A673 (cell line): ENCODE results near the gene POLK. TPM values are rescaled to one million over a fixed set of nuclear protein-coding genes. Genes with fewer than 3 reads are reported as not detected.

ENCODE experiments used
- BruUV-seq: library from RNA; stranded (reverse); fragments of 400-500 nt; replicated peaks from 2 replicates; lab custom pipeline; 2021; lab: Mats Ljungman, UMichigan
- CTCF ChIA-PET: fragments of 300-600 bp; sonication (Branson Sonifier 250); formaldehyde crosslinking; loops from one replicate; lab custom pipeline; 2022; ENCODE audit warnings: antibody characterized with exemption; lab: Charles Lee
- POLR2A ChIA-PET: fragments of 300-600 bp; sonication (Branson Sonifier 250); formaldehyde crosslinking; loops from one replicate; lab custom pipeline; 2022; ENCODE audit warnings: antibody characterized with exemption; ENCODE audit not compliant: low non-redundant PET; lab: Charles Lee
- DNase-seq: peaks from one replicate; pipeline ENCODE4 v3.0.0-alpha.2; 2015; ENCODE audit warnings: low spot score
- H3K27ac ChIP-seq: fragments of 200-600 bp; sonication (generic); 2 replicates; pipeline ENCODE4 v1.5.1; 2016; ENCODE audit warnings: mixed run types, low read depth, mild to moderate bottlenecking, mixed read lengths, antibody characterized with exemption, low read length; ENCODE audit not compliant: poor library complexity, severe bottlenecking
- H3K27me3 ChIP-seq: fragments of 200-600 bp; sonication (generic); replicated peaks from 2 replicates; pipeline ENCODE4 v1.6.1; 2017; ENCODE audit warnings: mixed run types, low read depth, mild to moderate bottlenecking, mixed read lengths, antibody characterized with exemption, low read length; ENCODE audit not compliant: insufficient read depth, poor library complexity
- H3K36me3 ChIP-seq: fragments of 200-600 bp; sonication (generic); 2 replicates; pipeline ENCODE4 v1.6.1; 2016; ENCODE audit warnings: mixed run types, mild to moderate bottlenecking, mixed read lengths, antibody characterized with exemption, low read length; ENCODE audit not compliant: insufficient read depth, poor library complexity, severe bottlenecking
- H3K4me1 ChIP-seq: fragments of 200-600 bp; sonication (generic); 2 replicates; pipeline ENCODE4 v1.6.1; 2017; ENCODE audit warnings: mixed run types, mild to moderate bottlenecking, mixed read lengths, antibody characterized with exemption, low read length; ENCODE audit not compliant: insufficient read depth, poor library complexity, severe bottlenecking
- H3K4me3 ChIP-seq: fragments of 200-600 bp; sonication (generic); 2 replicates; pipeline ENCODE4 v1.5.1; 2016; ENCODE audit warnings: low read depth, mixed run types, mild to moderate bottlenecking, mixed read lengths, low read length; ENCODE audit not compliant: poor library complexity, severe bottlenecking
- H3K9me3 ChIP-seq: fragments of 200-600 bp; sonication (generic); 2 replicates; pipeline ENCODE4 v1.6.1; 2016; ENCODE audit warnings: mixed run types, low read depth, mild to moderate bottlenecking, mixed read lengths, antibody characterized with exemption, low read length; ENCODE audit not compliant: poor library complexity, severe bottlenecking
- CTCF ChIP-seq: fragments of 300-800, 200-600 bp; sonication (generic); conservative IDR thresholded peaks from 2 replicates; pipeline ENCODE4 v1.5.1; 2017; ENCODE audit warnings: low read depth, mild to moderate bottlenecking, antibody characterized with exemption, low read length, moderate library complexity, mixed read lengths
- EZH2 ChIP-seq: fragments of 200-600 bp; sonication (generic); IDR thresholded peaks from 2 replicates; pipeline ENCODE4 v1.6.1; 2017; ENCODE audit warnings: borderline replicate concordance, low read depth, mild to moderate bottlenecking, mixed read lengths, antibody characterized with exemption, low read length; ENCODE audit not compliant: poor library complexity, severe bottlenecking
- intact Hi-C: fragments of 100-400 bp; cut with micrococcal nuclease; formaldehyde crosslinking; loops from one replicate; pipeline ENCODE4 v1.10.0; 2022; ENCODE audit not compliant: unreplicated experiment
- total RNA-seq: library from RNA; stranded (reverse); gene quantifications from 2 replicates; pipeline ENCODE4 v1.2.3, GENCODE V29; 2021

POLK gene
- total RNA-seq, 1 experiment from 2014 or later: 23.2 TPM

- H3K9me3 ChIP-seq: peaks cover 18% of the 10 kb centered on the region
- ChIA-PET POLR2A (no interaction called here), CTCF (no interaction called here)
- intact Hi-C loops: no loop called here
- H3K4me1 ChIP-seq: peaks cover 27% of the 10 kb centered on the region
- H3K27ac ChIP-seq: no peak overlapping the region
- no peaks in the 10 kb centered on the region for H3K36me3 ChIP-seq
- DNase-seq: peak; percentile 70
- TF ChIP-seq CTCF: no peak
- no peak for TF ChIP-seq EZH2
- no peak overlapping the region for H3K4me3 ChIP-seq
- no peaks in the 10 kb centered on the region for H3K27me3 ChIP-seq
- BruUV-seq: no TSS peak
Measured at GRCh38 chr5:75466006-75466716, 45.5 kb upstream of the POLK start.

GRCh38 chr5:75468593-75468992, 43.1 kb upstream of the POLK start:
- H3K9me3 ChIP-seq: peaks cover 18% of the 10 kb centered on the region
- DNase-seq: no peak
- no peak overlapping the region for H3K27ac ChIP-seq
- H3K27me3 ChIP-seq: no peaks in the 10 kb centered on the region
- BruUV-seq: no TSS peak
- no peaks in the 10 kb centered on the region for H3K36me3 ChIP-seq
- H3K4me3 ChIP-seq: no peak overlapping the region
- ChIA-PET POLR2A (no interaction called here), CTCF (no interaction called here)
- peaks cover 18% of the 10 kb centered on the region for H3K4me1 ChIP-seq
- intact Hi-C loops: no loop called here
- TF ChIP-seq CTCF (no peak), EZH2 (no peak)

- no peak overlapping the region for H3K4me3 ChIP-seq
- H3K9me3 ChIP-seq: peaks cover 18% of the 10 kb centered on the region
- BruUV-seq: no TSS peak
- ChIA-PET POLR2A (no interaction called here), CTCF (no interaction called here)
- intact Hi-C loops: no loop called here
- no peaks in the 10 kb centered on the region for H3K27me3 ChIP-seq
- H3K4me1 ChIP-seq: peaks cover 18% of the 10 kb centered on the region
- TF ChIP-seq CTCF (no peak), EZH2 (no peak)
- H3K36me3 ChIP-seq: no peaks in the 10 kb centered on the region
- DNase-seq: no peak
- no peak overlapping the region for H3K27ac ChIP-seq
Measured at GRCh38 chr5:75469017-75469416, 42.7 kb upstream of the POLK start.
